ENCODE data around the gene CDKN3.
"Not testable (repeated sequence)": the region's sequence is repeated elsewhere in the genome, so short reads cannot be mapped to it uniquely, and the experiment has no call there.

Gene CDKN3

GRCh38 chr14:54456820-54457608, 60.2 kb downstream of the CDKN3 start:
- FAIRE-seq, result not testable (repeated sequence)

GRCh38 chr14:54457609-54457996, 60.8 kb downstream of the CDKN3 start:
- no peak for FAIRE-seq

- not testable (repeated sequence) for FAIRE-seq
Measured at GRCh38 chr14:54458536-54458935, 61.7 kb downstream of the CDKN3 start.

GRCh38 chr14:54459106-54459505, 62.3 kb downstream of the CDKN3 start:
- no peak for FAIRE-seq

- no peak for FAIRE-seq
Measured at GRCh38 chr14:54462048-54462447, 65.2 kb downstream of the CDKN3 start.

- no peak for FAIRE-seq
Measured at GRCh38 chr14:54465654-54466053, 68.8 kb downstream of the CDKN3 start.

GRCh38 chr14:54467280-54467679, 70.5 kb downstream of the CDKN3 start:
- no peak for FAIRE-seq

All from endometrium (tissue), 2 donors.